Endothelial cell of umbilical vein (primary cell): ENCODE data around the gene UNC5C. TPM values are rescaled to one million over a fixed set of nuclear protein-coding genes. Genes with fewer than 3 reads are reported as not detected.

Source experiments
- BruUV-seq: library from RNA; stranded (reverse); fragments of 400-500 nt; replicated peaks from 2 replicates; lab custom pipeline; 2021; lab: Mats Ljungman, UMichigan
- CTCF ChIA-PET: fragments of 300-600, 350-600 bp; sonication (Branson Sonifier 250); formaldehyde crosslinking; loops from one replicate; lab custom pipeline; 2021; ENCODE audit warnings: antibody characterized with exemption, inconsistent platforms; lab: Charles Lee
- POLR2A ChIA-PET: fragments of 300-600, 350-600 bp; sonication (Branson Sonifier 250); formaldehyde crosslinking; loops from one replicate; lab custom pipeline; 2021; ENCODE audit warnings: antibody characterized with exemption, inconsistent platforms; lab: Charles Lee
- DNase-seq: peaks from one replicate; pipeline ENCODE4 v3.0.0-alpha.2; 2011; ENCODE audit warnings: low read depth, low spot score
- FAIRE-seq: peaks from 2 replicates; lab custom pipeline; 2011; peaks lifted over from hg19 to GRCh38; lab: Jason Lieb, UNC
- H2AFZ ChIP-seq: 2 replicates; pipeline ENCODE4 v1.6.0; 2012; ENCODE audit warnings: low read depth, low read length, control low read depth, inconsistent platforms
- H3K27ac ChIP-seq: 2 replicates; pipeline ENCODE4 v1.5.1; 2011; ENCODE audit warnings: low read depth, mild to moderate bottlenecking, control low read depth, low read length, moderate library complexity; ENCODE audit not compliant: insufficient read depth
- H3K27me3 ChIP-seq, 2 experiments: 2 replicates each; pipeline versions ENCODE4 v1.6.0 to v1.6.1; 2011; ENCODE audit warnings: low read length in 2 of 2, mixed read lengths in 1 of 2; ENCODE audit not compliant: control insufficient read depth in 2 of 2, insufficient read depth in 2 of 2
- H3K36me3 ChIP-seq, 2 experiments: 2 replicates in 1 of 2; 3 replicates in 1 of 2; pipeline ENCODE4 v1.5.1; 2011; ENCODE audit warnings: low read length in 2 of 2, mild to moderate bottlenecking in 1 of 2, moderate library complexity in 1 of 2; ENCODE audit not compliant: control insufficient read depth in 2 of 2, insufficient read depth in 2 of 2; ENCODE audit errors: extremely low read depth in 1 of 2
- H3K4me1 ChIP-seq: 3 replicates; pipeline ENCODE4 v1.5.1; 2011; ENCODE audit warnings: mild to moderate bottlenecking, low read length; ENCODE audit not compliant: control insufficient read depth, insufficient read depth; ENCODE audit errors: extremely low read depth
- H3K4me2 ChIP-seq: 2 replicates; pipeline ENCODE4 v1.6.1; 2011; ENCODE audit warnings: low read length, control low read depth, mixed read lengths; ENCODE audit not compliant: insufficient read depth
- H3K4me3 ChIP-seq, 3 experiments: fragments of 200-600 bp in 1 of 3; sonication (generic), shearing (Covaris generic) in 1 of 3; replicated peaks in 1 of 3; 2 replicates each; pipeline ENCODE4 v1.5.1; 2011 to 2016; ENCODE audit warnings: control low read depth in 3 of 3, low read length in 3 of 3, mild to moderate bottlenecking in 2 of 3, inconsistent platforms in 1 of 3, low read depth in 1 of 3, moderate library complexity in 1 of 3; ENCODE audit not compliant: insufficient read depth in 1 of 3
- H3K79me2 ChIP-seq: 2 replicates; pipeline ENCODE4 v1.6.0; 2012; ENCODE audit warnings: low read length, inconsistent platforms; ENCODE audit not compliant: control insufficient read depth, insufficient read depth
- H3K9ac ChIP-seq: replicated peaks from 2 replicates; pipeline ENCODE3; 2011; ENCODE audit warnings: low read length, control low read depth; ENCODE audit not compliant: insufficient read depth; ENCODE audit errors: extremely low read depth
- H3K9me1 ChIP-seq: replicated peaks from 3 replicates; pipeline ENCODE4 v1.6.0; 2011; ENCODE audit warnings: mild to moderate bottlenecking, low read length; ENCODE audit not compliant: control insufficient read depth, insufficient read depth; ENCODE audit errors: extremely low read depth
- H3K9me3 ChIP-seq: replicated peaks from 2 replicates; pipeline ENCODE4 v1.5.1; 2012; ENCODE audit warnings: low read length, inconsistent platforms; ENCODE audit not compliant: control insufficient read depth, insufficient read depth
- H4K20me1 ChIP-seq: replicated peaks from 2 replicates; pipeline ENCODE3; 2011; ENCODE audit warnings: mild to moderate bottlenecking, low read length; ENCODE audit not compliant: control insufficient read depth, insufficient read depth; ENCODE audit errors: extremely low read depth
- CTCF ChIP-seq, 2 donors: IDR thresholded peaks; 1 replicate in 1 of 2; 2 replicates in 1 of 2; pipeline ENCODE4 v1.5.1; 2011; ENCODE audit warnings: low read length in 2 of 2, mild to moderate bottlenecking in 2 of 2, moderate library complexity in 2 of 2, control low read depth in 1 of 2, inconsistent platforms in 1 of 2, low read depth in 1 of 2; ENCODE audit not compliant: insufficient read depth in 1 of 2; ENCODE audit errors: extremely low read depth in 1 of 2
- EZH2 ChIP-seq: IDR thresholded peaks from 2 replicates; pipeline ENCODE4 v1.6.1; 2012; ENCODE audit warnings: borderline replicate concordance, low read depth, mild to moderate bottlenecking, moderate library complexity, low read length, inconsistent platforms; ENCODE audit not compliant: severe bottlenecking
- FOS ChIP-seq: IDR thresholded peaks from 2 replicates; pipeline ENCODE4 v1.6.1; 2011; ENCODE audit warnings: mild to moderate bottlenecking, low read length, moderate library complexity, borderline replicate concordance; ENCODE audit not compliant: insufficient read depth
- GATA2 ChIP-seq: IDR thresholded peaks from 2 replicates; pipeline ENCODE4 v1.7.0; 2011; ENCODE audit warnings: low read depth, mild to moderate bottlenecking, moderate library complexity, mixed read lengths, low read length; ENCODE audit not compliant: insufficient read length, insufficient read depth
- JUN ChIP-seq: IDR thresholded peaks from 2 replicates; pipeline ENCODE4 v1.6.1; 2011; ENCODE audit warnings: borderline replicate concordance, low read depth; ENCODE audit not compliant: insufficient read length, insufficient read depth
- MAX ChIP-seq: IDR thresholded peaks from 2 replicates; pipeline ENCODE4 v1.6.1; 2011; ENCODE audit not compliant: insufficient read depth, insufficient read length
- MYC ChIP-seq: IDR thresholded peaks from one replicate; pipeline ENCODE4 v1.6.1; 2011; ENCODE audit warnings: mild to moderate bottlenecking, low read depth, low read length
- POLR2A ChIP-seq: IDR thresholded peaks from 2 replicates; pipeline ENCODE4 v1.6.1; 2012; ENCODE audit warnings: low read depth, mild to moderate bottlenecking, control low read depth, low read length
- POLR2AphosphoS5 ChIP-seq: IDR thresholded peaks from 2 replicates; pipeline ENCODE4 v1.6.1; 2012; ENCODE audit warnings: low read depth, mild to moderate bottlenecking, control low read depth, low read length, moderate library complexity; ENCODE audit not compliant: insufficient read depth
- dilution Hi-C: fragments of 300-500 bp; cut with MboI; formaldehyde crosslinking; loops from one replicate; pipeline ENCODE4 v1.15.0; 2019; ENCODE audit warnings: low sequenced_read_pairs; ENCODE audit not compliant: extremely low pct_ligation_motif_present
- intact Hi-C: fragments of 100-400 bp; cut with micrococcal nuclease; formaldehyde crosslinking; loops from one replicate; pipeline ENCODE4 v1.10.0; 2022
- polyA plus RNA-seq, 4 experiments: library from polyadenylated mRNA; depleted of rRNA in 3 of 4; stranded (reverse) in 3 of 4; unstranded in 1 of 4; fragments of >200 nt; gene quantifications; 2 replicates each; pipeline versions ENCODE4 v1.2.1 to v1.2.3, GENCODE V29; 2011 to 2012; ENCODE audit warnings: missing spikeins in 1 of 4
- total RNA-seq: library from RNA; stranded (reverse); gene quantifications from 2 replicates; pipeline ENCODE4 v1.2.3, GENCODE V29; 2021

The UNC5C gene
- total and polyA plus RNA-seq, 2 donors (not counting 3 experiments of a cell fraction or from before 2014, with no cell fraction given), result 0.44 to 0.53 TPM

- ChIA-PET CTCF (interaction anchor here (0.7 to 3.2 kb wide), 3 partner anchors 11 to 36 kb away, joined by 3 to 15 read pairs (median 3); partner anchors contain the start of gene UNC5C), POLR2A (no interaction called here)
- H3K27me3 ChIP-seq, result peaks cover 0 to 2% of the 10 kb centered on the region in 2 experiments
- no TSS peak for BruUV-seq
- no peaks in the 10 kb centered on the region for H3K9me1 ChIP-seq
- no peak overlapping the region for H3K9ac ChIP-seq
- dilution Hi-C loops (no loop called here), intact Hi-C loops (no loop called here)
- H3K4me1 ChIP-seq, result no peaks in the 10 kb centered on the region
- H4K20me1 ChIP-seq, result no peaks in the 10 kb centered on the region
- no peak overlapping the region for H3K27ac ChIP-seq
- FAIRE-seq (no peak), DNase-seq (no peak)
- H3K4me3 ChIP-seq, result no peak overlapping the region
- H3K9me3 ChIP-seq, result no peaks in the 10 kb centered on the region
- H3K4me2 ChIP-seq, result no peak overlapping the region
- no peaks in the 10 kb centered on the region for H3K36me3 ChIP-seq
- no peak for TF ChIP-seq POLR2A
- TF ChIP-seq CTCF (IDR thresholded peaks at IDR 0.05; ENCODE audit: extremely low read depth in 1 of 2, insufficient read depth in 1 of 2, low read depth in 1 of 2, low read length in 2 of 2), result no peak
- TF ChIP-seq EZH2, result no peak
- TF ChIP-seq FOS, result no peak
- no peak for TF ChIP-seq POLR2AphosphoS5
- TF ChIP-seq JUN, result no peak
- TF ChIP-seq MAX, result no peak
- no peak for TF ChIP-seq MYC
- no peak for TF ChIP-seq GATA2
- H3K79me2 ChIP-seq, result no peaks in the 10 kb centered on the region
- no peak overlapping the region for H2AFZ ChIP-seq
Measured at GRCh38 chr4:95537191-95537590, 11.6 kb downstream of the UNC5C start.
